ENCODE data around the gene TP53TG5.

Gene TP53TG5

GRCh38 chr20:45341939-45342854 lies 35.9 kb downstream of the TP53TG5 start:
- CTCF ChIA-PET, result interaction anchor here (0.9 to 2.3 kb wide), 5 partner anchors 13 to 73 kb away, joined by 3 to 6 read pairs (median 3); partner anchors contain the start of gene PIGT
- no peaks in the 10 kb centered on the region for H3K9me3 ChIP-seq (ENCODE audit: control extremely low read depth in 1 of 5, control insufficient read depth in 4 of 5, insufficient read depth in 2 of 5, low read depth in 1 of 5, low read length in 4 of 5)
- H3K36me3 ChIP-seq (ENCODE audit: control insufficient read depth in 4 of 4, insufficient read depth in 4 of 4, low read length in 3 of 4), result peaks cover 0 to 2% (median 0%) of the 10 kb centered on the region in 4 experiments
- peaks cover 0 to 38% (median 25%) of the 10 kb centered on the region in 4 experiments for H3K4me1 ChIP-seq (ENCODE audit: control extremely low read depth in 1 of 4, control insufficient read depth in 4 of 4, insufficient read depth in 4 of 4, low read length in 3 of 4)
- no peak for DNase-seq
- POLR2A ChIA-PET, result no interaction called here
- H3K27me3 ChIP-seq (replicated peaks in 2 of 5; ENCODE audit: control insufficient read depth in 4 of 5, insufficient read depth in 5 of 5, low read length in 4 of 5), result peaks cover 0 to 2% (median 0%) of the 10 kb centered on the region in 5 experiments
- no peak overlapping the region for H3K4me3 ChIP-seq (ENCODE audit: control insufficient read depth in 1 of 7, extremely low read depth in 1 of 7, insufficient read depth in 4 of 7, low read depth in 2 of 7, low read length in 6 of 7)
- WGBS (ENCODE audit: insufficient coverage), result 77% methylated on average over 13 of the region's 16 CpGs
- H3K27ac ChIP-seq (ENCODE audit: insufficient read depth in 1 of 2, low read depth in 1 of 2, low read length in 2 of 2, poor library complexity in 1 of 2, severe bottlenecking in 2 of 2), result no peak overlapping the region

DNA sequence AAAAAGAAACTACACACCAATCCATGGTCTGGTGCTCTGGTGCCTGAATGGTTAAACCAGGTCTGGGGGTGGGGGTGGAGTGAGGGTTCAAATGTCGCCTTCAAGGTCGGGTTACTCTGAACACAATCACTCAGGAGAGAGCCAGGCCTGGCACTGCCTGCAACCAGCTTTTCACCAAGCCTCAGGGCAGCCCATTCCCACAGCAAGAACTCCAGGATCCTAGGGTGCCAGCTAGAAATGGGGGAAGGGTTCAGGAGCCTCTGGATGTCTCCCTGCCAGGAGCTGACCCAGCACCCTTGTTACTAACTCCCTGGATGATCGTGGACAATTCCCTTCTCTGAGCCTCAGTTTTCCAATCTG lies 36.6 kb downstream of the TP53TG5 start:
- H3K36me3 ChIP-seq (ENCODE audit: control insufficient read depth in 4 of 4, insufficient read depth in 4 of 4, low read length in 3 of 4), result peaks cover 0 to 2% (median 0%) of the 10 kb centered on the region in 4 experiments
- H3K4me3 ChIP-seq (ENCODE audit: control insufficient read depth in 1 of 7, extremely low read depth in 1 of 7, insufficient read depth in 4 of 7, low read depth in 2 of 7, low read length in 6 of 7), result no peak overlapping the region
- CTCF ChIA-PET, result interaction anchor here (1.1 to 2.3 kb wide), 4 partner anchors 18 to 74 kb away, joined by 3 to 6 read pairs (median 4); partner anchors contain the start of gene PIGT
- 100% methylated on average over 1 of the region's 3 CpGs for WGBS (ENCODE audit: insufficient coverage)
- DNase-seq, result no peak
- POLR2A ChIA-PET, result no interaction called here
- H3K27me3 ChIP-seq (replicated peaks in 2 of 5; ENCODE audit: control insufficient read depth in 4 of 5, insufficient read depth in 5 of 5, low read length in 4 of 5), result no peaks in the 10 kb centered on the region
- H3K9me3 ChIP-seq (ENCODE audit: control extremely low read depth in 1 of 5, control insufficient read depth in 4 of 5, insufficient read depth in 2 of 5, low read depth in 1 of 5, low read length in 4 of 5), result no peaks in the 10 kb centered on the region
- H3K4me1 ChIP-seq (ENCODE audit: control extremely low read depth in 1 of 4, control insufficient read depth in 4 of 4, insufficient read depth in 4 of 4, low read length in 3 of 4), result peaks cover 0 to 31% (median 20%) of the 10 kb centered on the region in 4 experiments
- H3K27ac ChIP-seq (ENCODE audit: insufficient read depth in 1 of 2, low read depth in 1 of 2, low read length in 2 of 2, poor library complexity in 1 of 2, severe bottlenecking in 2 of 2), result no peak overlapping the region

DNA sequence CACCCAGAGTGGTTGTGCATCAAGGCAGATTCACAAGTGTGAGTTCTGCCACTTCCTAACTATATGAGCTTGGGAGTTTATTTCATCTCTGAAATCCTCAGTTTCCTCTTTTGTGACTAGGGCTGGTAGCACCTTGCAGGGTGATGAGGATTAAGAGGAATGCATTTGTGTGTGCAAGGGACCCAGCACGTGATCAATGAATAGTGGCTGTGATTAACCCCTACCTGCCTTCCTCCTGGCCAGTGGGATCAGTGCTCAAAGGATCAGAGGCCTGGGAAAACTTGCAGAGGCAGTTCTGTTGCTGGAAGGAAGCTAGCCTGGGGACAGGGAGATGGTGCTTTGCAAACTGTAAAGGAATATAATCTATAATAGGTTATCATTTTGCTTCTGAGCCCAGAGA lies 37.2 kb downstream of the TP53TG5 start:
- Histone ChIP-seq H3K36me3 (ENCODE audit: control insufficient read depth in 4 of 4, insufficient read depth in 4 of 4, low read length in 3 of 4) (peaks cover 0 to 2% (median 0%) of the 10 kb centered on the region in 4 experiments), H3K27ac (ENCODE audit: insufficient read depth in 1 of 2, low read depth in 1 of 2, low read length in 2 of 2, poor library complexity in 1 of 2, severe bottlenecking in 2 of 2) (no peak overlapping the region), H3K9me3 (ENCODE audit: control extremely low read depth in 1 of 5, control insufficient read depth in 4 of 5, insufficient read depth in 2 of 5, low read depth in 1 of 5, low read length in 4 of 5) (no peaks in the 10 kb centered on the region), H3K27me3 (replicated peaks in 2 of 5; ENCODE audit: control insufficient read depth in 4 of 5, insufficient read depth in 5 of 5, low read length in 4 of 5) (no peaks in the 10 kb centered on the region), H3K4me1 (ENCODE audit: control extremely low read depth in 1 of 4, control insufficient read depth in 4 of 4, insufficient read depth in 4 of 4, low read length in 3 of 4) (peaks cover 0 to 25% (median 14%) of the 10 kb centered on the region in 4 experiments), H3K4me3 (ENCODE audit: control insufficient read depth in 1 of 7, extremely low read depth in 1 of 7, insufficient read depth in 4 of 7, low read depth in 2 of 7, low read length in 6 of 7) (no peak overlapping the region)
- ChIA-PET CTCF (interaction anchor here (1.0 to 2.3 kb wide), 5 partner anchors 18 to 75 kb away, joined by 3 to 6 read pairs (median 3); partner anchors contain the start of gene PIGT), POLR2A (no interaction called here)
- 100% methylated on average over 1 of the region's 1 CpG for WGBS (ENCODE audit: insufficient coverage)
- DNase-seq, result no peak

GRCh38 chr20:45340236-45340847 lies 37.8 kb downstream of the TP53TG5 start:
- no peak overlapping the region for H3K4me3 ChIP-seq (ENCODE audit: control insufficient read depth in 1 of 7, extremely low read depth in 1 of 7, insufficient read depth in 4 of 7, low read depth in 2 of 7, low read length in 6 of 7)
- peaks cover 0 to 20% (median 8%) of the 10 kb centered on the region in 4 experiments for H3K4me1 ChIP-seq (ENCODE audit: control extremely low read depth in 1 of 4, control insufficient read depth in 4 of 4, insufficient read depth in 4 of 4, low read length in 3 of 4)
- DNase-seq, result no peak
- ChIA-PET POLR2A (no interaction called here), CTCF (interaction anchor here (1.0 to 2.3 kb wide), 4 partner anchors 19 to 97 kb away, joined by 3 to 6 read pairs (median 4); no protein-coding TSS in a partner anchor)
- peaks cover 0 to 2% (median 0%) of the 10 kb centered on the region in 4 experiments for H3K36me3 ChIP-seq (ENCODE audit: control insufficient read depth in 4 of 4, insufficient read depth in 4 of 4, low read length in 3 of 4)
- H3K27ac ChIP-seq (ENCODE audit: insufficient read depth in 1 of 2, low read depth in 1 of 2, low read length in 2 of 2, poor library complexity in 1 of 2, severe bottlenecking in 2 of 2), result no peak overlapping the region
- H3K27me3 ChIP-seq (replicated peaks in 2 of 5; ENCODE audit: control insufficient read depth in 4 of 5, insufficient read depth in 5 of 5, low read length in 4 of 5), result no peaks in the 10 kb centered on the region
- 100% methylated on average over 3 of the region's 5 CpGs for WGBS (ENCODE audit: insufficient coverage)
- no peaks in the 10 kb centered on the region for H3K9me3 ChIP-seq (ENCODE audit: control extremely low read depth in 1 of 5, control insufficient read depth in 4 of 5, insufficient read depth in 2 of 5, low read depth in 1 of 5, low read length in 4 of 5)

DNA sequence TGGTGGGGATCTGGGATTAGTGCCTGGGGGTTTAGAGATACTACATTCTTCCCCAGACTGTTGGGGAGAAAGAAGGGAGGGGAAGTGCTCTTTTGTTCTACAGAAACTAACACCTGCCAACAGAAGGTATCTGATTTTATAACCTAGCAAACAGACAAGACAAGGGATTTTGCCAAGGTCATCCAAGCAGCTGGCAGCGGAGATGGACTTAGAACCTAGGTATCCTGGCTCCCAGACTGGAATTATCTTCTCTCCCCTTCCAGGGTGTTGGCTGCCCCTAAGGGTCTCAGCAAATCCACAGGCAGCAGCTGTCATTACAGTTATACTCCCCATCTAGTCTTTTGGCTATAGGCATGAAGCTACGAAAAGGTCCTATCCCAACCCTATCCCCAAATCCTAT lies 38.3 kb downstream of the TP53TG5 start:
- Histone ChIP-seq H3K36me3 (ENCODE audit: control insufficient read depth in 4 of 4, insufficient read depth in 4 of 4, low read length in 3 of 4) (peaks cover 0 to 2% (median 0%) of the 10 kb centered on the region in 4 experiments), H3K4me1 (ENCODE audit: control extremely low read depth in 1 of 4, control insufficient read depth in 4 of 4, insufficient read depth in 4 of 4, low read length in 3 of 4) (peaks cover 0 to 20% (median 6%) of the 10 kb centered on the region in 4 experiments), H3K27ac (ENCODE audit: insufficient read depth in 1 of 2, low read depth in 1 of 2, low read length in 2 of 2, poor library complexity in 1 of 2, severe bottlenecking in 2 of 2) (no peak overlapping the region), H3K4me3 (ENCODE audit: control insufficient read depth in 1 of 7, extremely low read depth in 1 of 7, insufficient read depth in 4 of 7, low read depth in 2 of 7, low read length in 6 of 7) (no peak overlapping the region), H3K27me3 (replicated peaks in 2 of 5; ENCODE audit: control insufficient read depth in 4 of 5, insufficient read depth in 5 of 5, low read length in 4 of 5) (no peaks in the 10 kb centered on the region), H3K9me3 (ENCODE audit: control extremely low read depth in 1 of 5, control insufficient read depth in 4 of 5, insufficient read depth in 2 of 5, low read depth in 1 of 5, low read length in 4 of 5) (no peaks in the 10 kb centered on the region)
- ChIA-PET POLR2A (no interaction called here), CTCF (interaction anchor here (1.0 to 1.5 kb wide), 3 partner anchors 22 to 97 kb away, joined by 3 to 5 read pairs (median 3); no protein-coding TSS in a partner anchor)
- WGBS (ENCODE audit: insufficient coverage), result 100% methylated on average over 2 of the region's 2 CpGs
- no peak for DNase-seq

- ChIA-PET POLR2A (interaction anchor here (0.6 kb wide), 1 partner anchor 555 kb away, joined by 3 read pairs; no protein-coding TSS in a partner anchor), CTCF (interaction anchor here (0.9 to 1.5 kb wide), 3 partner anchors 32 to 98 kb away, joined by 3 to 5 read pairs (median 3); no protein-coding TSS in a partner anchor)
- Histone ChIP-seq H3K36me3 (ENCODE audit: control insufficient read depth in 4 of 4, insufficient read depth in 4 of 4, low read length in 3 of 4) (peaks cover 0 to 2% (median 0%) of the 10 kb centered on the region in 4 experiments), H3K27ac (ENCODE audit: insufficient read depth in 1 of 2, low read depth in 1 of 2, low read length in 2 of 2, poor library complexity in 1 of 2, severe bottlenecking in 2 of 2) (no peak overlapping the region), H3K4me1 (ENCODE audit: control extremely low read depth in 1 of 4, control insufficient read depth in 4 of 4, insufficient read depth in 4 of 4, low read length in 3 of 4) (peaks cover 0 to 14% (median 3%) of the 10 kb centered on the region in 4 experiments), H3K27me3 (replicated peaks in 2 of 5; ENCODE audit: control insufficient read depth in 4 of 5, insufficient read depth in 5 of 5, low read length in 4 of 5) (no peaks in the 10 kb centered on the region), H3K4me3 (ENCODE audit: control insufficient read depth in 1 of 7, extremely low read depth in 1 of 7, insufficient read depth in 4 of 7, low read depth in 2 of 7, low read length in 6 of 7) (no peak overlapping the region), H3K9me3 (ENCODE audit: control extremely low read depth in 1 of 5, control insufficient read depth in 4 of 5, insufficient read depth in 2 of 5, low read depth in 1 of 5, low read length in 4 of 5) (no peaks in the 10 kb centered on the region)
- no peak for DNase-seq
- 94% methylated on average over 5 of the region's 6 CpGs for WGBS (ENCODE audit: insufficient coverage)
Observed at GRCh38 chr20:45339084-45339483, 39.0 kb downstream of the TP53TG5 start.
